Left renal cortex interstitium (tissue), 4 donors: Measurements from ENCODE around the gene DEDD2. TPM values are rescaled to one million over a fixed set of nuclear protein-coding genes. Genes with fewer than 3 reads are reported as not detected.
"Not testable (repeated sequence)": the region's sequence is repeated elsewhere in the genome, so short reads cannot be mapped to it uniquely, and the experiment has no call there.

ENCODE experiments used
- DNase-seq, 4 donors: peaks; one replicate each; pipeline ENCODE4 v3.0.0-alpha.2; 2013; ENCODE audit warnings: low read depth in 4 of 4, low spot score in 2 of 4, missing footprints in 1 of 4
- polyA plus RNA-seq, 4 donors: library from polyadenylated mRNA; unstranded; fragments of 120-200 nt; gene quantifications; one replicate each; pipeline ENCODE4 v1.2.1, GENCODE V29; 2013; ENCODE audit not compliant: insufficient read length in 4 of 4

The DEDD2 gene
- 10 to 100 TPM; 22.6 to 36.7 (median 28.8) TPM for polyA plus RNA-seq

GRCh38 chr19:42217520-42218437 is at the start of gene DEDD2:
DEDD2 (minus strand) TSS chr19:42217677; CDS start chr19:42217007, 670 bp downstream.
- peak; percentile 85 to 91 (median 89) for DNase-seq

DNA sequence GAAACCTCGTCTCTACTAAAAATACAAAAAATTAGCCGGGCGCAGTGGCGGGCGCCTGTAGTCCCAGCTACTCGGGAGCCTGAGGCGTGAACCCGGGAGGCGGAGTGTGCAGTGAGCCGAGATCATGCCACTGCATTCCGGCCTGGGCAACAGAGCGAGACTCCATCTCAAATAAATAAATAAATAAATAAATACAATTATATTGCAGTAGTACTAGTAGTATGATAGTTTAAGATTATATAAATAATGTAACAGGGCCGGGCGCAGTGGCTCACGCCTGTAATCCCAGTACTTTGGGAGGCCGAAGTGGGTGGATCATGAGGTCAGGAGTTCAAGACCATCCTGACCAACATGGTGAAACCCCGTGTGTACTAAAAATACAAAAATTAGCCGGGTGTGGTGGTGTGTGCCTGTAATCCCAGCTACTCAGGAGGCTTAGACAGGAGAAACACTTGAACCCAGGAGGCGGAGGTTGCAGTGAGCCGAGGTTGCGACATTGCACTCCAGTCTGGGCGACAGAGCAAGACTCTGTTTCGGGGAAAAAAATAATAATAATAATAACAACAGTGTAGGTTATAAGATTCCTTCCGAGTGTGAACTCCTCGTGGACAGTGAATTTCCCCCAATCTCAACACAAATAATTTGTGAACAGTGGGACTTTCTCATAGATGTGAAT is 49.6 kb upstream of the DEDD2 start:
- not testable (repeated sequence) for DNase-seq

GRCh38 chr19:42266105-42266504 is 48.6 kb upstream of the DEDD2 start:
- not testable (repeated sequence) for DNase-seq

- DNase-seq, result no peak
These were observed 44.3 kb upstream of the DEDD2 start for GRCh38 chr19:42261763-42262162.

DNA sequence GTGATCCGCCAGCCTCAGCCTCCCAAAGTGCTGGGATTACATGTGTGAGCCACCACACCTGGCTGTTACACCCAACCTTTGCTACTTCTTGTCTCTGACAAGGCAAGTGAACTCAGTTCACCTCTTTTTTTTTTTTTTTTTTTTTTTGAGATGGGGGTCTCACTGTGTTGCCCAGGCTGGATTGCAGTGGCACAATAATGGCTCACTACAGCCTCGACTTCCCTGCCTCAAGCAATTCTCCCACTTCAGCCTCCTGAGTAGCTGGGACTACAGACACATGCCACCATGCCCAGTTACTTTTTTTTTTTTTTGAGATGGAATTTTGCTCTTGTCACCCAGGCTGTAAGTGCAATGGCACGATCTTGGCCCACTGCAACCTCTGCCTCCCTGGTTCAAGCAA is 40.4 kb upstream of the DEDD2 start:
- not testable (repeated sequence) for DNase-seq

DNA sequence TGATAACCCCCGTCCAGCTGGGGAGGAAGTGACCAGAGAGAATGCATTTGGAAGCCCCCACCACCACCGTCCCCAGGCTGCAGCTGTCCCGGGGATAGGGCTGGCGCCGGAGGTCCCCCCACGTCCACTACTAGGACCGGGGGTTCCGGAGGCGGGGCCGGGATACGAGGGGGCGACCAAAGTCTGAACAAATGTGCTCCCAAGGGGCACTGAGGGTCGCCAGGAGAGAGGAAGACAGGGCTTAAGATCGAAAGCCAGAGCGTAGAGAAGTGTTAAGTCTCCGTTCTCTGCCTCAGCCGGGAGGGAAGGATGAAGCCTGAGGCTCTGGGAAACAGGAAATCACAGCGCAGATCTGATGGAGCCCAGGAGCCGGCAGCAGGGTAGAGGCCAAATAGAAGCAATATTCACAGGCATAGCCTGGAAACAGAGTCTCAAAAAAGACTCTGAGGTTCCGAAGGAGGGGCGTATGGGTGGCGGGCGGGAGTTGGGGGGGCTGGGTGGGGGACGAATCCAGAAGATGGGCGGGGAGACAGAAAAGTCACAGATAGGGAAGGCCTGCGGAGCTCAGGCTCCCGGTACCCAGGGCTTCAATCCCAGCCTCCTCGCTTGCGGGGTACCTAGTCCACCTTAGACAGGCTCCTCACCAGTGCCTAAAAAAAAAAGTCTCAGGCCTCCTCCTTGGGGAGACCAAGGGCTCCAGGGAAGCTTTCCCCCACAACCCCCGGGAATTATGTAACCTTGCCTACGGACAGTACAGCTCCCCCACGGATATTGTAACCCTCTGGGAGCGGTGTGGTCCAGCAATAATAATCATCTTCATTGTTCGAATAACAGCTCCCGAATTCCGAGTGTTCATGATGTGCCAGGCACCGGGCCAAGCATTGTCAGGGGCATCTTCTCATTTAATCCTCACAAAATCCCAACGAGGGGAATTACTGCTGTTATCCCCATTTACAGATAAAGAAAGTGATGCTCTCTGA is 38.6 kb upstream of the DEDD2 start:
- DNase-seq, result no peak

- DNase-seq, result peak in 2 of 4 donors; percentile 85 to 87
These were observed 37.6 kb upstream of the DEDD2 start, which contains the start of gene ERF for GRCh38 chr19:42254850-42255765. ERF (minus strand) TSS chr19:42255128; CDS start chr19:42254999, 129 bp downstream.

DNA sequence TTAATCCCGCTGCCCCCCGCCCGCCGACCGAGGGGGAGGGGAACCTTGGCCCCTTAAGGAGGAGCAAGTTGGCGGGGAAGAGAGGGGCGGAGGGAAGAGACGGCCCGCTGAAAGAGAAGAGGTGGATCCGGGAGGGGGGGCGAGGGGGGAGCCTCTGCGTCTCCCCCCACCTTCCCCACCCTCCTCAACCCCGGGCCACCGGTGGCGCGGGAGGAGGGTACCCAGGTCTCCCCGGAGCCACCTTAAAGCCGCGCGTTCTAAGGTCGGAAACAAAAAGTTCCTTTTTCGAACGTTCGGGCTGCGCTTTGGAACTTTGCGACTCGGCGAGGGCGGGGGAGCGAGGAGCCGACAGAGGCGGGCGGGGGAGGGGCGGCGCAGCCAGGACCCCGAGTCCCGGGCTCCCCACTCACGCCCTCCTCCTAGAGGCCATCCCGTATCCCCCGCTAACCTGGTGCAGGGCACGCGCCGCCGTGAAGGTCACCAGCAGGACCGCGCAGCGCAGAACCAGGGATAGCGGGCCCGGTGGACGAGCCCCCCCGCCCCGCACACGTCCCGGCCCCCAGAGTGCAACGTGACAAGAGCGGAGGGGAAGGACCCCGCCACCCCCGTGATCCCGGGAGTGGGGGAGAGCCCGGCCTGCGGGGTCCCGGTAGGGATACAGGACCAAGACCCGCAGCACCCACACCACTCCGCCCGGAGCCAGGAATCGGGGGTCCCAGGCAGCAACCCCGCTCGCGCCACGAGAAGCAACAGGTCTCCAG is 36.8 kb upstream of the DEDD2 start:
- DNase-seq, result peak in 1 of 4 donors; percentile 75

GRCh38 chr19:42253245-42254088 is 36.0 kb upstream of the DEDD2 start:
- no peak for DNase-seq

GRCh38 chr19:42252365-42253244 is 35.1 kb upstream of the DEDD2 start:
- DNase-seq, result no peak

GRCh38 chr19:42251572-42252358 is 34.3 kb upstream of the DEDD2 start:
- no peak for DNase-seq

GRCh38 chr19:42250666-42251531 is 33.4 kb upstream of the DEDD2 start:
- DNase-seq, result no peak

DNA sequence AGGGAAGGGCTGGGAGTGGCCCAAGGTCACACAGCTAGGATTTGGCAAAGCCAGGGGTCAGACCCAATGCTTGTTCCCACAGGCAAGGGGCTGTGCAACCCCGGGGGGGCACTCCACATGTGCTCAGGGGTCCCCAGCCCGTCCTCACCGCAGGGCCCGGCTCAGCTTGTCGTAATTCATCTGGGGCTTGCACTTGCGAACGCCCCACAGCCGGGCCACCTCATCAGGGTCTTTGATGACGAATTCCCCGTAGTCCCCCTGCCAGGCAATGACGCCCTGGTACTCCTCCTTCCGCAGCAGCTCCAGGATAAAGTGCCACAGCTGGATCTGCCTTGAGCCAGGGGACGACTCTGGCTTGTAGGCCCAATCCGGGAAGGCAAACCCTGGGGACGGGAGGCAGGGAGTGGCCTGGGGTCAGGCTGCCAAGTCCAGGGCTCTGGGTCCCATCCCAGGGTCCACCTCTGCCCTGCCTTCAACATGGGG is 32.7 kb upstream of the DEDD2 start:
- DNase-seq, result no peak

GRCh38 chr19:42249769-42250168 is 32.3 kb upstream of the DEDD2 start:
- DNase-seq, result no peak
